Ovary (tissue), 9 donors: ENCODE measurements around the gene RANBP6. TPM values are rescaled to one million over a fixed set of nuclear protein-coding genes. Genes with fewer than 3 reads are reported as not detected.

ENCODE experiments used
- DNase-seq, 5 donors: peaks; one replicate each; pipeline ENCODE4 v3.0.0-alpha.2; 2019 to 2020
- H3K27ac ChIP-seq, 2 donors: fragments of 200-600 bp; one replicate each; pipeline versions ENCODE4 v1.5.1 to v1.8.0; 2019 to 2022
- H3K27me3 ChIP-seq: fragments of 200-600 bp; one replicate; pipeline ENCODE4 v1.8.0; 2022
- H3K36me3 ChIP-seq: fragments of 200-600 bp; sonication (generic); one replicate; pipeline ENCODE4 v1.5.1; 2019
- H3K4me1 ChIP-seq: one replicate; pipeline ENCODE4 v1.8.1; 2013; ENCODE audit warnings: mild to moderate bottlenecking, moderate library complexity; ENCODE audit not compliant: insufficient read depth
- H3K4me3 ChIP-seq: fragments of 200-600 bp; sonication (generic); one replicate; pipeline ENCODE4 v1.5.1; 2017
- H3K9me3 ChIP-seq, 2 donors: fragments of 200-600 bp in 1 of 2; sonication (generic) in 1 of 2; one replicate each; pipeline versions ENCODE4 v1.5.1 to v1.8.1; 2013 to 2019; ENCODE audit warnings: mild to moderate bottlenecking in 1 of 2, moderate library complexity in 1 of 2
- EP300 ChIP-seq: sonication (generic); formaldehyde crosslinking; IDR thresholded peaks from one replicate; pipeline ENCODE4 v1.6.1; 2017; ENCODE audit warnings: antibody characterized with exemption
- POLR2A ChIP-seq: fragments of 450-650 bp; IDR thresholded peaks from one replicate; pipeline ENCODE4 v1.6.1; 2017; ENCODE audit warnings: antibody characterized with exemption, mild to moderate bottlenecking, moderate library complexity
- WGBS, 3 donors: extraction: QIAGEN DNeasy Blood & Tissue Kit in 1 of 3; methylation state at CpG; one replicate each; pipeline versions ENCODE4 v1.1.5 to v1.1.7; 2013 to 2017; 5-methylcytosine and 5-hydroxymethylcytosine counted together
- intact Hi-C, 4 donors: fragments of 100-400 bp; cut with DNase I; formaldehyde crosslinking; loops; one replicate each; pipeline versions ENCODE4 v1.11.0 to v1.15.1; 2022 to 2023
- polyA plus RNA-seq, 2 donors: library from polyadenylated mRNA; stranded (reverse); fragments of 200-250 nt in 1 of 2; fragments of 350-450 nt in 1 of 2; fragmentation: Illumina TruSeq in 1 of 2; extraction: RNeasy Lipid Tissue Mini Kit (QIAGEN cat#74804) in 1 of 2; gene quantifications; one replicate each; pipeline ENCODE4 v1.2.3, GENCODE V29; 2013 to 2014
- total RNA-seq, 7 donors: library from RNA; depleted of rRNA in 2 of 7; stranded (reverse); fragments of >200 nt in 2 of 7; fragmentation: NEBNext Ultra II Directional in 3 of 7; extraction: Animal tissue kit (Norgen Biotek cat#: 25700) in 3 of 7; gene quantifications; one replicate each; pipeline versions ENCODE4 v1.1.0 to v1.2.4, GENCODE V29; 2016 to 2023
- TF ChIP-seq, protein P1 (sequence below), 3 donors: fragments of 450-650 bp in 2 of 3; fragments of 200-600 bp in 1 of 3; IDR thresholded peaks; one replicate each; pipeline versions ENCODE4 v1.5.1 to v1.8.0; 2016 to 2022; ENCODE audit warnings: antibody characterized with exemption in 3 of 3, mild to moderate bottlenecking in 1 of 3
- donor health status: DM: no; HTN: no; CAD: no; lungs with moderate emphysema.
- donor health status: DM: no; HTN: no; CAD: no.
- donor health status: Bipolar disorder and iron deficiency.
- donor health status: DM: yes; HTN: yes; CAD: no.
- donor health status: DM: no; HTN: no; CAD: no.
- donor health status: DM: yes; HTN: yes; CAD: no.

The RANBP6 gene
- total and polyA plus RNA-seq, 9 donors = 6.4 to 18.1 (median 14.8) TPM

DNA sequence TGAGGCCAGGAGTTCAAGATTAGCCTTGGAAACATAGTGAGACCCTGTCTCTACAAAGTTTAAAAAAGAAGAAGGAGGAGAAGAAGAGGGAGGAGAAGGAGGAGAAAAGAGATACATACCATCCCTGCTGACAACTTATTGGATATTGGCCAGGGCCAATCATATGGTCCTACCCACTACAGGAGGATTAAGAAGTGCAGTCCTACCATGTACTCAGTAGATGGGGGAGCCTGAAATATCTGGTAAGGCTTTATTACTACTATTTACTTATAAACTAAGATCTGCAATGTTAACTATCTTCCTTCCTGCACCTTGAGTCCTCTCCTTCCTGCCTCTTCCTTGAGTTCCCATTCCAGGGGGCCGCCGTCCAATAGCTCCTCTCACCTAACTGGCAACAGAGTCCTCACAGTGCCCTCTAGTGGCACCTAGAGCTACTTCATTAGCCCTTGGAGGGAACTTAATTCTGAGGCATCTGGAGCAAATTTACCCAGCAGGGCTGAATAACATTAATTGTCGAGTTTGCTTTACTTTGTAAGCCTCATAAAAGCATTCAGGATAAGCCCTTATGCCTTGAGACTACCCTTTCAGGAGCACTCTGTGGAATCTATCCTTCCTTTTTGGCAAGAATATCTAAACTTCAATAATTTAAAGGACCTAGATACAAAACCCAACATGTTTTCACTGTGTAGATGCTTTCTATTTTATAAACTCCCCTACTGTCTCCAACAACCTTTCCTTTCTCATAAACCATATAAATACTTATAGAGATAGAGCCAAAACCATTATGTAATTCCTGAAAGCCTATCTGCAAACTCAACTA lies 39.1 kb upstream of the RANBP6 start:
- Histone ChIP-seq H3K4me3 (no peak overlapping the region), H3K36me3 (no peaks in the 10 kb centered on the region), H3K9me3 (no peaks in the 10 kb centered on the region), H3K27me3 (no peaks in the 10 kb centered on the region), H3K27ac (no peak overlapping the region), H3K4me1 (no peaks in the 10 kb centered on the region)
- WGBS, 3 donors = 2 to 12% (median 8%) methylated on average over 3 of the region's 3 CpGs
- TF ChIP-seq POLR2A (no peak), EP300 (no peak)
- TF ChIP-seq, protein P1, sequence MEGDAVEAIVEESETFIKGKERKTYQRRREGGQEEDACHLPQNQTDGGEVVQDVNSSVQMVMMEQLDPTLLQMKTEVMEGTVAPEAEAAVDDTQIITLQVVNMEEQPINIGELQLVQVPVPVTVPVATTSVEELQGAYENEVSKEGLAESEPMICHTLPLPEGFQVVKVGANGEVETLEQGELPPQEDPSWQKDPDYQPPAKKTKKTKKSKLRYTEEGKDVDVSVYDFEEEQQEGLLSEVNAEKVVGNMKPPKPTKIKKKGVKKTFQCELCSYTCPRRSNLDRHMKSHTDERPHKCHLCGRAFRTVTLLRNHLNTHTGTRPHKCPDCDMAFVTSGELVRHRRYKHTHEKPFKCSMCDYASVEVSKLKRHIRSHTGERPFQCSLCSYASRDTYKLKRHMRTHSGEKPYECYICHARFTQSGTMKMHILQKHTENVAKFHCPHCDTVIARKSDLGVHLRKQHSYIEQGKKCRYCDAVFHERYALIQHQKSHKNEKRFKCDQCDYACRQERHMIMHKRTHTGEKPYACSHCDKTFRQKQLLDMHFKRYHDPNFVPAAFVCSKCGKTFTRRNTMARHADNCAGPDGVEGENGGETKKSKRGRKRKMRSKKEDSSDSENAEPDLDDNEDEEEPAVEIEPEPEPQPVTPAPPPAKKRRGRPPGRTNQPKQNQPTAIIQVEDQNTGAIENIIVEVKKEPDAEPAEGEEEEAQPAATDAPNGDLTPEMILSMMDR (IDR thresholded peaks at IDR 0.05) = peak; percentile 20 to 35 (median 25)
- peak; percentile 50 to 75 (median 66) for DNase-seq
- intact Hi-C loops = loop anchor here in 3 of 4 donors (10.0 kb wide), 2 partner anchors 170 to 250 kb away; no protein-coding TSS in a partner anchor

DNA sequence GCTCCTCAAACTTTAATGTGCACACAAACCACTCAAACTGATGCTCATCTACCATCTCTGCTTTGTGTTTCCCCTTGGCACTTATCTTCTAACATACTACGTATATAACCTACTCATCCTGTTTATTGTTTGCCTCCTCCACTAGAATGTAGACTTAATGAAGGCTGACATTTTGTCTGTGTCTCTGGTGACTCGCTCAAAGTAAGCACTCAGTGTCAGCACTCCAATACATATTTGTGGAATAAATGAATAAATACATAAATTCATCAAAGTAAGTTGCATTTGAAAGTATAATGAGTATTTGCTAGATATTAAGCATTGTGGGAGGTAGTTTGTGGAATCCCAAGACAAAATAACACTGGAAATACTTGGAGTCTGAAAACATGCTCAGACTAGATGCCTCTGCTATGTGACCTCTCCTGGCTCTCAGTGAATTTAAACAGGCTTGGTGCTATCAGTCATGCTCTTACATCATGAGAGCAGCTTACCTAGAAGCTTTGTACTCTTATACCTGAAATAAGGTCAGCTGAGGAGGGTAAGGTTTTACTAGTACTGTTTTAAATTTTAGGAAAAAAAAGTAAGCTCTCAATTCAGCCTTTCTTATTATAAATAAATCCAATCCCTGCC lies 37.0 kb upstream of the RANBP6 start:
- Histone ChIP-seq H3K4me1 (no peaks in the 10 kb centered on the region), H3K27ac (no peak overlapping the region), H3K9me3 (no peaks in the 10 kb centered on the region), H3K4me3 (no peak overlapping the region), H3K27me3 (no peaks in the 10 kb centered on the region), H3K36me3 (no peaks in the 10 kb centered on the region)
- no peak for DNase-seq
- intact Hi-C loops = loop anchor here in 3 of 4 donors (10.0 kb wide), 2 partner anchors 168 to 252 kb away; no protein-coding TSS in a partner anchor
- TF ChIP-seq POLR2A (no peak), EP300 (no peak)
- TF ChIP-seq, protein P1 (IDR thresholded peaks at IDR 0.05) = no peak
- 53 to 64% (median 57%) methylated on average over 2 of the region's 2 CpGs for WGBS, 3 donors

DNA sequence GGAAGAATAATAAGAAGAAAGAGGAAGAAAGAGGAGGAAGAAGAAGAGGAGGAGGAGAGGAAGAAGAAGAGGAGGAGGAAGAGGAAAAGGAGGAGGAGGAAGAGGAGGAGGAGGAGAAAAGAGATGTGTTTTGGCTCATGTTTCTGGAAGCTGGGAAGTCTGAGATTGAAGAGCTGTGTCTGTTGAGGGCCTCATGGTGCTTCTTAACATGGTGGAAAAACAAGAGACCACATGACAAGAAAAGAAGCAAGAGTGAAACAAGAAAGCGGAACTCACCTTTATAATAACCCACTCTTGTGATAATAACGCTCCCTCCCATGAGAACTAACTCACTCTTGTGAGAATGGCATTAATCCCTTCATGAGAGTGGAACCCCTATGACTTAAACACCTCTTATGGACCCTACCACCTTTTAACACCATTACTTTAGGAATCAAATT lies 36.1 kb upstream of the RANBP6 start:
- intact Hi-C loops = loop anchor here in 3 of 4 donors (10.0 kb wide), 2 partner anchors 167 to 253 kb away; no protein-coding TSS in a partner anchor
- Histone ChIP-seq H3K27ac (no peak overlapping the region), H3K36me3 (no peaks in the 10 kb centered on the region), H3K4me3 (no peak overlapping the region), H3K4me1 (no peaks in the 10 kb centered on the region), H3K9me3 (no peaks in the 10 kb centered on the region), H3K27me3 (no peaks in the 10 kb centered on the region)
- TF ChIP-seq EP300 = no peak
- TF ChIP-seq, protein P1 (IDR thresholded peaks at IDR 0.05) = no peak
- TF ChIP-seq POLR2A = no peak
- 91 to 96% (median 95%) methylated on average over 2 of the region's 2 CpGs for WGBS, 3 donors
- no peak for DNase-seq

DNA sequence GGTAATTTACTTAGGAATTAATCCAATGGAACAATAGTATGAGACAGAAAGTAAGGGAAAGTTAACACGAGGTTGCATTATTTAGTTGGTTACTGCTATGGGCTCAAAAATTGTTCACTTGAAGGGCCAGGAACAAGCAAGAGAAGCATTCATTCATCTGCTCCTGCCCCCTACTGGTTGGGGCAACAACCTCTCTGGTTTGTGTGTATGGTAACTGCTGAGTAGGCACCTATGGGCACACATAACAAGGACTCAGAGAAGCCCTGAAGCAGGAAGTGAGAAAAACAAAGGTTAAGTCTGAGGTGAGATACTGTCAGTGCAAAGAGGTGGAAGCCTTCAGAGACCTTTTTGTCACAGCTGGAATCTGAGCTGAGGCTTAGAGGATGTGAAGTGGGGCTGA lies 34.4 kb upstream of the RANBP6 start:
- Histone ChIP-seq H3K27me3 (no peaks in the 10 kb centered on the region), H3K9me3 (no peaks in the 10 kb centered on the region), H3K4me1 (no peaks in the 10 kb centered on the region), H3K4me3 (no peak overlapping the region), H3K36me3 (no peaks in the 10 kb centered on the region), H3K27ac (no peak overlapping the region)
- DNase-seq = no peak
- no peak for TF ChIP-seq EP300
- TF ChIP-seq, protein P1 (IDR thresholded peaks at IDR 0.05) = no peak
- TF ChIP-seq POLR2A = no peak
- intact Hi-C loops = loop anchor here (5.0 to 10.0 kb wide), 4 partner anchors 155 to 255 kb away; partner anchors contain the start of gene MLANA (in 1 of the 4)
- 70 to 88% (median 77%) methylated on average over 1 of the region's 1 CpG for WGBS, 3 donors
